Kidney tubule cell (primary cell): ENCODE results near the gene FANCB.

Source experiments
- DNase-seq: peaks from one replicate; pipeline ENCODE4 v3.0.0-alpha.2; 2018; ENCODE audit warnings: low spot score

Gene FANCB

GRCh38 chrX:14872851-14873675 lies at the start of gene FANCB, which contains the start of gene MOSPD2:
Gene FANCB (minus strand): TSS chrX:14873069. CDS start chrX:14865510, 7,559 bp downstream.
Gene MOSPD2 (plus strand): TSS chrX:14873421. CDS start chrX:14873529, 108 bp downstream.
- peak; percentile 95 for DNase-seq

- DNase-seq = peak; percentile 35
These were observed 49.6 kb upstream of the FANCB start for GRCh38 chrX:14922437-14922836.

GRCh38 chrX:14920196-14920595 lies 47.3 kb upstream of the FANCB start:
- DNase-seq = no peak

GRCh38 chrX:14919407-14919806 lies 46.5 kb upstream of the FANCB start:
- DNase-seq = no peak

GRCh38 chrX:14916017-14916674 lies 43.3 kb upstream of the FANCB start:
- DNase-seq = peak; percentile 50

- DNase-seq = peak; percentile 26
These were observed 42.7 kb upstream of the FANCB start for GRCh38 chrX:14915596-14915995.

GRCh38 chrX:14913241-14913640 lies 40.4 kb upstream of the FANCB start:
- peak; percentile 12 for DNase-seq

- DNase-seq = no peak
These were observed 31.0 kb upstream of the FANCB start for GRCh38 chrX:14903891-14904290.

GRCh38 chrX:14902537-14902936 lies 29.7 kb upstream of the FANCB start:
- DNase-seq = no peak

- DNase-seq = peak; percentile 76
These were observed 26.7 kb upstream of the FANCB start for GRCh38 chrX:14899607-14900006.

- DNase-seq = no peak
These were observed 24.2 kb upstream of the FANCB start for GRCh38 chrX:14897042-14897441.

GRCh38 chrX:14896273-14896672 lies 23.4 kb upstream of the FANCB start:
- DNase-seq = no peak

GRCh38 chrX:14886252-14886651 lies 13.4 kb upstream of the FANCB start:
- no peak for DNase-seq

GRCh38 chrX:14884714-14885113 lies 11.8 kb upstream of the FANCB start:
- no peak for DNase-seq

GRCh38 chrX:14883826-14884225 lies 11.0 kb upstream of the FANCB start:
- DNase-seq = no peak

GRCh38 chrX:14875624-14876023 lies 2.8 kb upstream of the FANCB start:
- no peak for DNase-seq

- no peak for DNase-seq
These were observed 794 bp upstream of the FANCB start for GRCh38 chrX:14873676-14874049.

GRCh38 chrX:14872355-14872754 lies 514 bp downstream of the FANCB start:
- DNase-seq = no peak

- DNase-seq = no peak
These were observed 1.1 kb downstream of the FANCB start for GRCh38 chrX:14871767-14872166.

- DNase-seq = no peak
These were observed 7.7 kb downstream of the FANCB start for GRCh38 chrX:14865201-14865600.

- no peak for DNase-seq
These were observed 8.2 kb downstream of the FANCB start for GRCh38 chrX:14864631-14865030.

- DNase-seq = no peak
These were observed 21.3 kb downstream of the FANCB start for GRCh38 chrX:14851526-14851925.

GRCh38 chrX:14843666-14844065 lies 29.2 kb downstream of the FANCB start:
- no peak for DNase-seq
